ENCODE data around the gene EML1. TPM values are rescaled to one million over a fixed set of nuclear protein-coding genes. Genes with fewer than 3 reads are reported as not detected.

Gene EML1
- total RNA-seq, 1 donor from 2014 or later: 0.68 TPM

DNA sequence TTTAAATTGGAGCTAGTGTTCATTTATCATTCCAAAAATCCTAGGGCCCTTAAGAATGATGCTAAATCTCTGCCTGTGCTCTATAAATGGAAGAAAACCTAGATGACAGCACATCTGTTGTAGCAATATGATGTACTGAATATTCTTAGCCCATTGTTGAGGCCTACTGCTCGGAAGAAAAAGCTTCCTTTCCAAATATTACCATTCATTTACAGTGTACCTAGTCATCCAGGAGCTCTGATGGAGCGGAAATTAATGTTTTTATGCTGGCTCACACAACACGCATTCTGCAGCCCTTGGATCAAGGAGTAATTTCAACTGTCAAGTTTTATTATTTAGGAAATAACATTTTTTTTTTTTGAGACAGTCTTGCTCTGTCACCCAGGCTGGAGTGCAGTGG lies 77.4 kb downstream of the EML1 start:
- no peaks in the 10 kb centered on the region for H3K4me1 Mint-ChIP-seq (ENCODE audit: low read depth)
- DNase-seq (ENCODE audit: low spot score): no peak
- no peak overlapping the region for H3K4me3 Mint-ChIP-seq (ENCODE audit: low read depth)
- peaks cover 34% of the 10 kb centered on the region for H3K27me3 Mint-ChIP-seq (ENCODE audit: low read depth)
- H3K27ac Mint-ChIP-seq: no peak overlapping the region
- H3K9me3 Mint-ChIP-seq: no peaks in the 10 kb centered on the region
- intact Hi-C loops (cut with micrococcal nuclease): no loop called here
- H3K36me3 Mint-ChIP-seq (ENCODE audit: low read depth): no peaks in the 10 kb centered on the region

DNA sequence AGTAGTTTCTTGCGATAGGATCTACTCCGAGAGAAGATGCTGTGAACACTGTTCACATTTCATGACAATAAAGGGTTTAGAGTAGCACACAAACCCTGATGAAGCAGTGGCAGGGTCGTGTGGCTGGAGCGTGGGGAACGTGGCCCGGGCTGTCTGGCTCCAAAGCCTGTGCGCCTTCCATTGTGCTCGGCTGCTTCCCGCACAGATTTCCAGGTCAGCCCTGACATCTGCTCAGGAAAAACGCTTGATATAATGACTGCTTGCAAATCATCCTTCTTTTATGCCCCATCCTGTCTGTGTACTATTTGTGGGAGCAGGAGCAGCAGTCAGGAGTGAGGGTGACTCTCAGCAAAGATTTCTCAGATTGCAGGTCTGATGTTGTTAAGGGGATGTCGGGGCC lies 78.6 kb downstream of the EML1 start:
- intact Hi-C loops (cut with micrococcal nuclease): no loop called here
- Mint-ChIP-seq H3K27me3 (ENCODE audit: low read depth) (peaks cover 42% of the 10 kb centered on the region), H3K4me3 (ENCODE audit: low read depth) (no peak overlapping the region), H3K27ac (no peak overlapping the region), H3K4me1 (ENCODE audit: low read depth) (no peaks in the 10 kb centered on the region), H3K36me3 (ENCODE audit: low read depth) (no peaks in the 10 kb centered on the region), H3K9me3 (no peaks in the 10 kb centered on the region)
- DNase-seq (ENCODE audit: low spot score): no peak

DNA sequence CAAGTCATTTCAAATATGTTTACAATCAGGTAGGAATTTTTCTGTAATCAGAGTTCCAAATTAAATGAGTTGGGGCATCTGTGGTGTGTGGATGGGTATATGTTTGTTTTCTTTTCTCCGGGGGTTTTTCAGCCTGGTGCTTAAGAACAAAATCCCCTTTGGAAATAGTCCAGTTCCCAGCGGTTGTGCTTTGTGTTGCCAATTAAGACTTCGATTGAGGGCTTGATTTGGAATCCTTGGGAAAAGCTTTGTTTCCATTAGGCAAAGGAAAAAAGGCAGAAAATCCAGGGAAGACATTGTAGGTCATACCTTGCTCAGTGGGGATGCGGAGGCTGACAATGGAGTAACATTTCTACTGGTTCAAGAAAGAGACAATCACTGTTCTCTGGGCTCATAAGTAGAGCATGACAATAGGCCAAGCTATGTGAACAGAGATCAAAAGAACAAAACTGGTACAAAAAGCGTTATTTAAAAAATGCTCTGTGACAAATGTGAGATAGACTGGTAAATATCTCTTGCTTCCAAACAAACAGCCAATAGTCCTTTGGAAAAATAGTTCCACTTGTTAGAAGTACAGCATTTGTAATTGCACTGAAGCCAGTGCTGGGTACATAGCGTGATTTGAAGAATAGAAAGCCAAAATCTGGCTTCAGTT lies 79.7 kb downstream of the EML1 start:
- intact Hi-C loops (cut with micrococcal nuclease): no loop called here
- no peaks in the 10 kb centered on the region for H3K36me3 Mint-ChIP-seq (ENCODE audit: low read depth)
- peaks cover 39% of the 10 kb centered on the region for H3K27me3 Mint-ChIP-seq (ENCODE audit: low read depth)
- DNase-seq (ENCODE audit: low spot score): no peak
- no peaks in the 10 kb centered on the region for H3K9me3 Mint-ChIP-seq
- no peak overlapping the region for H3K4me3 Mint-ChIP-seq (ENCODE audit: low read depth)
- H3K4me1 Mint-ChIP-seq (ENCODE audit: low read depth): no peaks in the 10 kb centered on the region
- no peak overlapping the region for H3K27ac Mint-ChIP-seq

DNA sequence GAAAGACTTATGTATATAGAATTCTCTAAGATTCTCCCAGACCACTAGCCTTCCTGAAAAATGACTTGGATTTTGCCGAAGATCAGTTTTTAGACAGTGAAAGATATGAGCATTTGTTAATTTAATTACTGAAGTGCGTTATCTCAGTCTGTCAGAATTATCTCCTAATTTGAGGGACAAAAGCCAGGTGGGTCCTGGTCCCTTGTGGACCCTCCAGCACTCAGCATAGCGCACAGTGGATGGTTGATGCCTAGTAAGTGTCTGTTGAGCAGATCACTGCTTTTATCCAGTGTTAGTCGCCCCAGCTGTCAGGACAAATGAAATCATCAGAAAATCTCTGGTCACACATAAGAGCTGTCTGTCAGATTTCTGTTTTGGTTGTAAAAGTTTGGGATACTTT lies 80.4 kb downstream of the EML1 start:
- intact Hi-C loops (cut with micrococcal nuclease): no loop called here
- Mint-ChIP-seq H3K4me3 (ENCODE audit: low read depth) (no peak overlapping the region), H3K36me3 (ENCODE audit: low read depth) (no peaks in the 10 kb centered on the region), H3K9me3 (no peaks in the 10 kb centered on the region), H3K4me1 (ENCODE audit: low read depth) (no peaks in the 10 kb centered on the region), H3K27ac (no peak overlapping the region), H3K27me3 (ENCODE audit: low read depth) (peaks cover 32% of the 10 kb centered on the region)
- DNase-seq (ENCODE audit: low spot score): no peak

DNA sequence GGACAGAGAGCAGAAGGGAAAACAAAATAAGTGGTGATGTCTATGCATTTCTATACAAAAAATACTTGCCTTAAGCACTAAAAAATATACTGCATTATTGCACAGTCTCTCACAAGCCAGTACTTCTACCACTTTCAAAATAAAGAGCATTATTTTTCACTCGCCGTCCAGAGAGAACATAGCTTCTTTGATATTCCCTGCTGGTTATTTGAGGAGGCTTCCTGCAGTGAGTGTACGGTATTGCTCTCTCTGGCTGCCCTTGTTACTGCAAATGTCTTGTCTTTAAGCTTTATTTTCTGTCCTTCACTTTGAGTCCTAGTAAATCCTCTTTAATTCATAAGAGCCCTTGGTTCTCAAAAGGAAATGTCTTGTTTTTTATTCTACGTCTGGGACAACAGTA lies 81.1 kb downstream of the EML1 start:
- H3K4me3 Mint-ChIP-seq (ENCODE audit: low read depth): no peak overlapping the region
- H3K27ac Mint-ChIP-seq: no peak overlapping the region
- intact Hi-C loops (cut with micrococcal nuclease): no loop called here
- H3K4me1 Mint-ChIP-seq (ENCODE audit: low read depth): no peaks in the 10 kb centered on the region
- no peaks in the 10 kb centered on the region for H3K9me3 Mint-ChIP-seq
- H3K27me3 Mint-ChIP-seq (ENCODE audit: low read depth): peaks cover 27% of the 10 kb centered on the region
- H3K36me3 Mint-ChIP-seq (ENCODE audit: low read depth): no peaks in the 10 kb centered on the region
- DNase-seq (ENCODE audit: low spot score): no peak

DNA sequence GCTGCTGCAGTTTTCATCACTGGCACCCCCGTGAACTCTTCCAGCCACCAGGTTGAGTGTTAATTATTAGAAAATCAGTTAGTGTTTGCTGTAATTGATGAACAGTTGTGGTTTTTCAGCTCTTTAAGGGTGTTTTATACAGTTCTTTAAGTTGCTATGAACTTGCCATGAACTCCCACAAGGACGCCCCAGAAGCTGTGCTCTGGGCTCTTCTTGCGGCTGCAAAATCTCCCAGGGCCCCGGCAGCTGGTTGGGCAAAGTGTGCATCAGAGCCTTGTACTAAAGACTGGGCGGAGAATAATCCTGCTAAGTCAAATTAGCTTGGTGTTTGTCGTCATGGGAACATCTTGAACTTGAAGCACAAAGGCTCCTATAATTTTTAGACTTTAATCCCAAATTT lies 82.2 kb downstream of the EML1 start:
- Mint-ChIP-seq H3K4me1 (ENCODE audit: low read depth) (no peaks in the 10 kb centered on the region), H3K27me3 (ENCODE audit: low read depth) (peaks cover 22% of the 10 kb centered on the region), H3K27ac (no peak overlapping the region), H3K36me3 (ENCODE audit: low read depth) (no peaks in the 10 kb centered on the region), H3K9me3 (no peaks in the 10 kb centered on the region), H3K4me3 (ENCODE audit: low read depth) (no peak overlapping the region)
- intact Hi-C loops (cut with micrococcal nuclease): no loop called here
- DNase-seq (ENCODE audit: low spot score): no peak

DNA sequence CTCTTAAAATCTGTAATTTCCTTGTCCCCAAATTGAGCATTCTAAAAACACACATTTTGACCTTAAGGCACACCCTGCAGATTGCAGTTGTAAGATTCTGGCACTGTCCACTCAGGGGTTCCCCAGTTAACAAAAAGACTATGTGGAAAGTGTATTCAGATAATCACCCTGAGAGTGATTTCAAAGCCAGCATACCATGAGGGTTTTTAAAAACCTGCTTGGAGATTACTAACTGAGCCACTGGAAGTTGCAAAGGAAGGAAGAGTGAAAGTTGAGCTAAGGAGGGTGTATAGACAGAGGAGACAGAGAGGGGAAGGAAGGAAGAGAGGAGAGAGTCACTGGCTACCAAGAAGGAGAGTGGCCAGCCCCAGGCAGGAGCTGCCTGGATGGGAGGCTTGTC lies 82.6 kb downstream of the EML1 start:
- Mint-ChIP-seq H3K4me3 (ENCODE audit: low read depth) (no peak overlapping the region), H3K27ac (no peak overlapping the region), H3K9me3 (no peaks in the 10 kb centered on the region), H3K4me1 (ENCODE audit: low read depth) (no peaks in the 10 kb centered on the region), H3K36me3 (ENCODE audit: low read depth) (no peaks in the 10 kb centered on the region), H3K27me3 (ENCODE audit: low read depth) (peaks cover 22% of the 10 kb centered on the region)
- intact Hi-C loops (cut with micrococcal nuclease): no loop called here
- no peak for DNase-seq (ENCODE audit: low spot score)

DNA sequence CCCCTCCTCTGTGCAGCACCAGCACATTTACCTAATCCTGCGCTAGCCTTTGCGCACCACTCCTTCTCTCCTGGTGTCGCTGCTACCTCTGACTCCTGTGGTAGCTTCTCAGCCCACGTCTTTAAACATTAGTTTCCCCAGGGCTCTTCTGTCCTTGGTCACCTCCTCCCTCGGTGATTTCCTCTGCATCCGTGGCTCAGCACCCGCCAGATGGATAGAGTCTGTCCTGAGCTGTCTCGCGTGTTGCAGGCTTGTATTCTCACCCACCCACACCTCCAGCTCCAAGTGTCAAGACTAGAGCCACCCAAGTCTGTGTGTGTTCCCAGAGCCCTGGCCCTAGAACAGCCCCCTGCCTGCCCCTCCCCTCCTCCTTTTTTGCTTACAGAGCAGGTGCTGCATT lies 83.2 kb downstream of the EML1 start:
- Mint-ChIP-seq H3K9me3 (no peaks in the 10 kb centered on the region), H3K27me3 (ENCODE audit: low read depth) (peaks cover 22% of the 10 kb centered on the region), H3K4me3 (ENCODE audit: low read depth) (no peak overlapping the region), H3K36me3 (ENCODE audit: low read depth) (no peaks in the 10 kb centered on the region), H3K4me1 (ENCODE audit: low read depth) (no peaks in the 10 kb centered on the region), H3K27ac (no peak overlapping the region)
- intact Hi-C loops (cut with micrococcal nuclease): no loop called here
- DNase-seq (ENCODE audit: low spot score): no peak

DNA sequence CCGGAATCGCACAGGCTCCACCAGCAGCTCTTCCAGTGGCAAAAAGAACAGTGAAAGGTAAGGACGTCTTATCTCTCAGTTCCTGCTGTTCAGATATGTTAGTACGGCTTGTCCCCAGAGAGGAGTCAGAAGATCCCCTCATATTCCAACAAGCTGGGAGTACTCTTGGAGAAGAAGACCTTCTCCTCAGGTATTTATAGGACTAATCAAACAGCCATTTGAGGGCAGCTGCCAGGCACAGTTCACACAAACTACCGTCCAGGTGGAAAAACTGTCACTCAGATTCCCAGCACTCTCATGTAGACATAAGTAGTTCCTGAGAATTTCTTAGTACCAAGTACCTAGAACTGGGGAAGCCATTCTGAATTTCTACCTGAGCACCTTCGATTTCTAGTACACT lies 85.3 kb downstream of the EML1 start:
- no peak overlapping the region for H3K4me3 Mint-ChIP-seq (ENCODE audit: low read depth)
- DNase-seq (ENCODE audit: low spot score): no peak
- no peaks in the 10 kb centered on the region for H3K4me1 Mint-ChIP-seq (ENCODE audit: low read depth)
- no peak overlapping the region for H3K27ac Mint-ChIP-seq
- no peaks in the 10 kb centered on the region for H3K36me3 Mint-ChIP-seq (ENCODE audit: low read depth)
- no peaks in the 10 kb centered on the region for H3K9me3 Mint-ChIP-seq
- peaks cover 9% of the 10 kb centered on the region for H3K27me3 Mint-ChIP-seq (ENCODE audit: low read depth)
- intact Hi-C loops (cut with micrococcal nuclease): no loop called here

DNA sequence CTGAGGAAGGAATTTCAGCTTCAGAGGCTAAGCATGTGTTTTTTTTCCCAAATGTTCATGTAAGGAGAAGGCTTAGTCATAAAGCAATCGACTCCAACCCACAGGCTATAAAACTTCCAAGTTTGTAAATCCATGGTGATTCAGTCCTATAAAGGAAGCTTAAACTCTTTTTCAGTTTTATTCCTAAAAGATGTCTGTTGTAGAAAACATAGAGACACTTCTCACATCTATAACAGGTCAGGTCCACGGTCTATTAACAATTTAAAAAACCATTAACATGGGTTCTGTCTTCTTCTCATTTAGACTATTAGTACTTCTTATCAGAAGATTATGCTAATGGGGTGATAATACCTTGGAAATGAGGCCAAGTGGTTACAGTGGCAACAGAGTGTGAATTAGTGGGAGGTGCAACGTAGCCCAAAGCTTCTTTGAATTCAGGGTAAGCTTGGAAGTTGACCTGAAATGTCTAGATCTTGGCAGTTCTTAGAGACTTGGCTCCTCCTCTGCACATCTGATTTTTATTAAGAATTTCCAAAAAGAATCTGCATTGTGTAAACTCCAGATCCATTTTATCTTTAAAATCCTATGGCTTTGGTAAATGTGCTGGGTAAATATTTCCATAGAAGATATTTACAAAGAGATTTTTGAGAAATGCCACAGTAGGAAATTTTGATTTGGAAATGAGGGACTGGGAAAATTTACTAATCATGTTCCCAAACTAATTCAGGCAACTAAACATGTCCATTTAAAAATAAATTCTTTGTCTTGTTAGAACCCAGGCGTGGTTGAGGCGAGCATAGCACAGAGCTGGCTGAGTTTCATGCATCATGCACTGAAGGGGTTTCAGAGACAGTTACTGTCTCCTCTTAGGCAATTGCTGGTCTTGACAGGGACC lies 86.4 kb downstream of the EML1 start:
- intact Hi-C loops (cut with micrococcal nuclease): no loop called here
- Mint-ChIP-seq H3K27ac (no peak overlapping the region), H3K9me3 (no peaks in the 10 kb centered on the region), H3K4me1 (ENCODE audit: low read depth) (no peaks in the 10 kb centered on the region), H3K4me3 (ENCODE audit: low read depth) (no peak overlapping the region), H3K36me3 (ENCODE audit: low read depth) (no peaks in the 10 kb centered on the region), H3K27me3 (ENCODE audit: low read depth) (peaks cover 8% of the 10 kb centered on the region)
- DNase-seq (ENCODE audit: low spot score): no peak

DNA sequence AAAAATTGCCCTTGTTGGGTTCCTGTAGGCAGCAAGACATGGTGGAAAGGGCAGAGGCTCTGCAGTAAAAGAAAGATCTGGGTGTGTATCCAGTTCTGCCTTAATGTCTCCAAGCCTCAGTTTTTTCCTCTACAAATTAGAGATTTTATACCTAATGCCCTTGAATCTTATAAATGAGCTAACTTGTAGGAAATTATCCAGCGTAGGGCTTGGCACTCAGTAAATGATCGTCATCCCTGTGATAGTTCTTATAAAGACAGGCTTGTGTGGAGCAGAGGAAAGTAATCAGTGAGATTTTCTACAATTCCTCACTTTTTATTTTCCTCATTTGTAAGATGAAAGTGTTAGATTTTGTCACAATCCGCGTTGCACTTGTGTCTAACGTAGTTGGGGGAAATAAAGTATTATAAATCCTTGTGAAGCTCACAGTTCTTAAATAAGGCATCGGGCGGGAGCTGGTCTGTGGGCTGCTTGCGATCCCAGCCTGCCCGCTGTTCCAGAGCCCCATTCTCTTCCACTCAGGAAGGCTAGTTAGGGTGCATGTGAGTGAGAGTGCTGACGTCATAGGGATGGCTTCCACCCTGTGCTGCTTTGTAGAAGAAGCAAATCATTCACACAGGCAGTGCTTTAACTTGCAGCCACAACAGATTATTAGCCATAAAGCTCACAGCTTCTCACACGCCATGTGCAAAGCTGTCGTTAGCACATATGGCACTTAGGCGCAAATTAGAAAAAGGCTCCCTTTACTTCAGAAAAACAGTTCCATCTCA lies 87.6 kb downstream of the EML1 start:
- DNase-seq (ENCODE audit: low spot score): no peak
- H3K36me3 Mint-ChIP-seq (ENCODE audit: low read depth): no peaks in the 10 kb centered on the region
- no peak overlapping the region for H3K4me3 Mint-ChIP-seq (ENCODE audit: low read depth)
- no peaks in the 10 kb centered on the region for H3K4me1 Mint-ChIP-seq (ENCODE audit: low read depth)
- peaks cover 8% of the 10 kb centered on the region for H3K27me3 Mint-ChIP-seq (ENCODE audit: low read depth)
- H3K27ac Mint-ChIP-seq: no peak overlapping the region
- intact Hi-C loops (cut with micrococcal nuclease): no loop called here
- no peaks in the 10 kb centered on the region for H3K9me3 Mint-ChIP-seq

DNA sequence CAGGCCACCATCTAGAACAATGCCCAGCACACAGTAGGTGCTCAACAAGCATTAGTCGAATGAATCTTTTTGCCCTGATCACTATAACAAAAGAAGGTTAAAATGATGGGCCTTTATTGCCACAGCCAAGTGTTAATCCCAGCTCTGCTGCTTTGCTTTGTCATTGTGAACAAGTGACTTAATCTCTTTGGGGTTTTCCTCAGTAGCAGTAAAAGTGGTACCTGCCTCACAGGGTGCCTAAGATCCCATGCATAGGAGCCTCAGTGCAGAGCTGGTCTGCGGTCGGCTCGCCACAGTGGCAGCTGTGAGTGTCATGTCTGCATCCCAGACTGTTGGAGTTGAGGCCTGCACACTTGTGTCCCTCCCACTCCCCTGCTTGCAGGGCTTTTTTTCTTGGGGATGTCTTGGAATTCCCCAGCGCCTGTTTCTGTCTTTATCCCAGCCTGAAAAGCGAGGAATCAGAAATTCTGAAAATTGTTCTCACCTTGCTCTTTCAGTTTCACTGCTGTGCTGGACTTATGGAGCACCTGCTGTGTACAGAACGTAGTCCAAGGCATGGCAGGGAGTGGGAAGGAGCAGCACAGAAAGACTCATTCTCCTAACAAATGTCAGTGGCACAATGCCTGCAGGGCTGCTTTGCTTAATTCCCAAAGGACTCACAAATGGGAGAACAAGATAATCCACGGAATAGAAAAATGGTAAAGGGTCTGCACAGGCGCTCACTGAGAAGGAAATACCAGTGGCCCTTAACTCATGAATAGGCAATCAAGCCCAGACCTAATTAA lies 90.8 kb downstream of the EML1 start:
- Mint-ChIP-seq H3K4me1 (ENCODE audit: low read depth) (no peaks in the 10 kb centered on the region), H3K36me3 (ENCODE audit: low read depth) (no peaks in the 10 kb centered on the region), H3K9me3 (no peaks in the 10 kb centered on the region), H3K27me3 (ENCODE audit: low read depth) (peaks cover 2% of the 10 kb centered on the region), H3K4me3 (ENCODE audit: low read depth) (no peak overlapping the region), H3K27ac (no peak overlapping the region)
- no peak for DNase-seq (ENCODE audit: low spot score)
- intact Hi-C loops (cut with micrococcal nuclease): no loop called here
